ENCODE results near the gene CELF4.

Gene CELF4

DNA sequence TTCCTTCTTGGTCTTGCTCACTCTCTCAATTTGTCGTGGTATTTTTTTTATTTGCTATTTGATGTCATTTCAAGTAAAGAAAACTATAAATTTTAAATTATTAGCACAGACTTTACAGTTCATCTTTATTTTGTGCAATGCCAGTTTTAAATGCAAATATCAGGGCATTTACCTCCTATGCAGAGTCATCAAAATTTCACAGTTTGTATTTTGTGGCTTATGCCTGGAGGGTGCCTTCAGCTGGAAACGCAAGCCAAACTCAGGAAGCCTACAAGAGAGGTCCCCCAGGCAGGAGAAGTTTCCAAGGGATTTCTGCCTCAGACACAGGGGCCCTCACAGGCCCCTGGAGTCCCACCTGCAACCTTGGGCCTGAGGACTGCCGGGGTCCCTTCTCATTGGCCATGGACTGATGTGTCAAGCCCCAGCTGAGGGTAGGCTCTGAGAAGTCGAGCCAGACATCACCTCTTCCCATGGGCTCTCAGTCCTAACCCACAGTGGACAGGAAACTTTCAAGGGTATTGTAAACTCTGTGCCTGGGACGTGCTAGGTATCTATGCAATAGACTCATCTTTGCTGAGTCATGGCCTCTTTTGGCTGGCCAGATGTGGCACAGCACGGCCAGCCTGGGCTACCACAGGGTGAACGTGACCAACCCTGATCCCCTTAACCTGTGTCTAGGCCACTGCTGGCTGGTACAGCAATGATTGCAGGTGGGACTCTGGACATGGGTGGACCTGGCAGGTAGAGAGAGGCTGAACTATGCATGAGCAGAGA, 236.5 kb downstream of the CELF4 start:
- no peaks in the 10 kb centered on the region for H3F3A ChIP-seq (ENCODE audit: insufficient read depth)
- H3K27me3 ChIP-seq (ENCODE audit: low read length) = no peaks in the 10 kb centered on the region
- no peaks in the 10 kb centered on the region for H3K9me3 ChIP-seq (ENCODE audit: insufficient read depth, low read length)
- H3K27ac ChIP-seq (ENCODE audit: low read depth, low read length) = no peak overlapping the region
- H4K20me1 ChIP-seq (ENCODE audit: low read depth, low read length) = no peaks in the 10 kb centered on the region
- no peak overlapping the region for H2AFZ ChIP-seq (ENCODE audit: low read depth, low read length, severe bottlenecking)
- H3K4me3 ChIP-seq (ENCODE audit: insufficient read depth, low read length, poor library complexity, severe bottlenecking) = no peak overlapping the region
- H3K79me2 ChIP-seq (ENCODE audit: insufficient read depth, low read length) = no peaks in the 10 kb centered on the region
- TF ChIP-seq, protein P1, sequence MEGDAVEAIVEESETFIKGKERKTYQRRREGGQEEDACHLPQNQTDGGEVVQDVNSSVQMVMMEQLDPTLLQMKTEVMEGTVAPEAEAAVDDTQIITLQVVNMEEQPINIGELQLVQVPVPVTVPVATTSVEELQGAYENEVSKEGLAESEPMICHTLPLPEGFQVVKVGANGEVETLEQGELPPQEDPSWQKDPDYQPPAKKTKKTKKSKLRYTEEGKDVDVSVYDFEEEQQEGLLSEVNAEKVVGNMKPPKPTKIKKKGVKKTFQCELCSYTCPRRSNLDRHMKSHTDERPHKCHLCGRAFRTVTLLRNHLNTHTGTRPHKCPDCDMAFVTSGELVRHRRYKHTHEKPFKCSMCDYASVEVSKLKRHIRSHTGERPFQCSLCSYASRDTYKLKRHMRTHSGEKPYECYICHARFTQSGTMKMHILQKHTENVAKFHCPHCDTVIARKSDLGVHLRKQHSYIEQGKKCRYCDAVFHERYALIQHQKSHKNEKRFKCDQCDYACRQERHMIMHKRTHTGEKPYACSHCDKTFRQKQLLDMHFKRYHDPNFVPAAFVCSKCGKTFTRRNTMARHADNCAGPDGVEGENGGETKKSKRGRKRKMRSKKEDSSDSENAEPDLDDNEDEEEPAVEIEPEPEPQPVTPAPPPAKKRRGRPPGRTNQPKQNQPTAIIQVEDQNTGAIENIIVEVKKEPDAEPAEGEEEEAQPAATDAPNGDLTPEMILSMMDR (IDR thresholded peaks at IDR 0.05; ENCODE audit: insufficient read depth, low read length, poor library complexity, severe bottlenecking) = no peak
- TF ChIP-seq EZH2phosphoT487 (conservative IDR thresholded peaks at IDR 0.05; ENCODE audit: low read length) = no peak
- H3K9me2 ChIP-seq (replicated peaks; ENCODE audit: insufficient read depth, low read length) = no peaks in the 10 kb centered on the region
- H3K4me2 ChIP-seq (ENCODE audit: low read depth, low read length, poor library complexity, severe bottlenecking) = no peak overlapping the region
- H3K36me3 ChIP-seq (ENCODE audit: low read length) = no peaks in the 10 kb centered on the region
- H3K9ac ChIP-seq (ENCODE audit: low read length) = no peak overlapping the region

DNA sequence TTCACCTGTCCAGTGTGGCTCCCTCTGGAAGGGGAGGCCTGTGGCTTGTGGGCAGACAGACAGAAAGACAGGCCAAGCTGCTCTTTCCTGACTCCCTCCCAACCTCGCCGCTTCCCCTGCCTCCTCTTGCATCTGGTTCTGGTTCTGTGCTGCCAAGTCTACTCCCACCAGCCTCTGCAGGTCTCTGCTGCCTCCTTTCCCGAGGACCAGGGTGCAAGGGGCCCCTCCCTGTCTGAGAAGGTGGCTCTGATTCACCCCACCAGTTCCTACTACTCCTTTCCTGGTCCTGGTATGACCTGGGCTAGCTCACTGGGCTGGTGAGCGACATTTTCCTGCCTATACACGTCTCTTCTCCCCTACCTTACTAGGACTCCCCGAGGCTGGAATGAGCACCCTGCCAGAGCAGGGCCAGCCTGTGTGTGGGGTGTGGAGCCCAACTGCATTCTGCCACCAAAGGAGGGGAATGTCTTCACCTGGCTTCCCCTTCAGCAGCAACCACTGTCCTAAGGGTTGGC, 238.5 kb downstream of the CELF4 start:
- TF ChIP-seq EZH2phosphoT487 (conservative IDR thresholded peaks at IDR 0.05; ENCODE audit: low read length) = no peak
- TF ChIP-seq, protein P1 (IDR thresholded peaks at IDR 0.05; ENCODE audit: insufficient read depth, low read length, poor library complexity, severe bottlenecking) = no peak
- Histone ChIP-seq H3K9me3 (ENCODE audit: insufficient read depth, low read length) (no peaks in the 10 kb centered on the region), H3K27ac (ENCODE audit: low read depth, low read length) (no peak overlapping the region), H3K9me2 (replicated peaks; ENCODE audit: insufficient read depth, low read length) (no peaks in the 10 kb centered on the region), H4K20me1 (ENCODE audit: low read depth, low read length) (no peaks in the 10 kb centered on the region), H3F3A (ENCODE audit: insufficient read depth) (no peaks in the 10 kb centered on the region), H3K36me3 (ENCODE audit: low read length) (no peaks in the 10 kb centered on the region), H3K27me3 (ENCODE audit: low read length) (no peaks in the 10 kb centered on the region), H3K9ac (ENCODE audit: low read length) (no peak overlapping the region), H3K4me2 (ENCODE audit: low read depth, low read length, poor library complexity, severe bottlenecking) (no peak overlapping the region), H2AFZ (ENCODE audit: low read depth, low read length, severe bottlenecking) (no peak overlapping the region), H3K79me2 (ENCODE audit: insufficient read depth, low read length) (no peaks in the 10 kb centered on the region), H3K4me3 (ENCODE audit: insufficient read depth, low read length, poor library complexity, severe bottlenecking) (no peak overlapping the region)

DNA sequence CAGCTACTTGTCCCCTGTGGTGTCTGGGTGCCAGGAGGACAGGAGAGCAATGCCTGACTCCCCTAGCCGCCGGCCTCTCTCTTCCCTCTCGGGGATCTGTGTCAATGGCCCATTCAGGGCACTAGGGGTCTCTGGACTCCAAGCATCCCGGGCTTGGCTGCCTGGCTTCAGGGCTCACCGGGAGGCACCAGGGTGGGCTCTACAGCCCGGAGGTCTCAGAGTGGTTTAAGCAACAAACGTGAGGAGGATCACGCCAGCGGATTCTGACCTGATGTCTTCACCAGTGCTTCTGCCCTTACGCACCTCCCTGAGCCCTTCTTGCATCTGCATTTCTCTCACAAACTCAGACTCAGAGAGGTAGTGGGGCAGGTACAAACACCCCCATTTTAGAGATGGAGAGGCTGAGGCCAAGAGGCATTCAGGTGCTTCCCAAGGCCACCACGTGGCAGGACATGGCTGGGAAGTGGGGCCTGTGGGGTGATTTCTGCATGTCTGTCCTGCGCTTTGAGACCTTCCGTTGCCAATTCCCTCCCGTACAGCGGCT, 243.0 kb downstream of the CELF4 start:
- Histone ChIP-seq H3F3A (ENCODE audit: insufficient read depth) (no peaks in the 10 kb centered on the region), H2AFZ (ENCODE audit: low read depth, low read length, severe bottlenecking) (no peak overlapping the region), H3K27me3 (ENCODE audit: low read length) (no peaks in the 10 kb centered on the region), H3K36me3 (ENCODE audit: low read length) (no peaks in the 10 kb centered on the region), H3K9me3 (ENCODE audit: insufficient read depth, low read length) (no peaks in the 10 kb centered on the region), H3K4me3 (ENCODE audit: insufficient read depth, low read length, poor library complexity, severe bottlenecking) (no peak overlapping the region), H3K9ac (ENCODE audit: low read length) (no peak overlapping the region), H3K27ac (ENCODE audit: low read depth, low read length) (no peak overlapping the region), H3K79me2 (ENCODE audit: insufficient read depth, low read length) (no peaks in the 10 kb centered on the region), H3K9me2 (replicated peaks; ENCODE audit: insufficient read depth, low read length) (no peaks in the 10 kb centered on the region), H3K4me2 (ENCODE audit: low read depth, low read length, poor library complexity, severe bottlenecking) (no peak overlapping the region), H4K20me1 (ENCODE audit: low read depth, low read length) (no peaks in the 10 kb centered on the region)
- TF ChIP-seq, protein P1 (IDR thresholded peaks at IDR 0.05; ENCODE audit: insufficient read depth, low read length, poor library complexity, severe bottlenecking) = peak; percentile 84
- TF ChIP-seq EZH2phosphoT487 (conservative IDR thresholded peaks at IDR 0.05; ENCODE audit: low read length) = no peak
